GM18519 (cell line): ENCODE data around the gene SRSF8.
A peak's percentile ranks its signal among the peaks of the same experiment; 100 is the strongest.
"Not testable (repeated sequence)": the region's sequence is repeated elsewhere in the genome, so short reads cannot be mapped to it uniquely, and the experiment has no call there.

Source experiments
- ATAC-seq: cut with Tn5 transposase; IDR thresholded peaks from one replicate; pipeline ENCODE4 v1.9.1; 2021; ENCODE audit warnings: mild to moderate bottlenecking, moderate library complexity; ENCODE audit not compliant: unreplicated experiment, low FRiP score

SRSF8 gene

GRCh38 chr11:95066716-95067038 is at the start of gene SRSF8:
SRSF8 (plus strand) TSS chr11:95066919; CDS start chr11:95067227, 308 bp downstream.
- peak; percentile 18 for ATAC-seq

- ATAC-seq = not testable (repeated sequence)
Measured at GRCh38 chr11:95021468-95021867, 45.3 kb upstream of the SRSF8 start.

- no peak for ATAC-seq
Measured at GRCh38 chr11:95024958-95025357, 41.8 kb upstream of the SRSF8 start, which contains the start of gene KDM4E. KDM4E (plus strand) TSS chr11:95025258; CDS start chr11:95025558, 300 bp downstream.

GRCh38 chr11:95025594-95025993 is 41.1 kb upstream of the SRSF8 start:
- not testable (repeated sequence) for ATAC-seq

GRCh38 chr11:95028357-95028756 is 38.4 kb upstream of the SRSF8 start:
- ATAC-seq = no peak

GRCh38 chr11:95033051-95033450 is 33.7 kb upstream of the SRSF8 start:
- no peak for ATAC-seq

GRCh38 chr11:95035316-95035715 is 31.4 kb upstream of the SRSF8 start:
- ATAC-seq = no peak

GRCh38 chr11:95037356-95038035 is 29.2 kb upstream of the SRSF8 start:
- ATAC-seq = not testable (repeated sequence)

- ATAC-seq = no peak
Measured at GRCh38 chr11:95042239-95042638, 24.5 kb upstream of the SRSF8 start.

GRCh38 chr11:95042906-95043305 is 23.8 kb upstream of the SRSF8 start:
- ATAC-seq = no peak

- no peak for ATAC-seq
Measured at GRCh38 chr11:95044010-95044409, 22.7 kb upstream of the SRSF8 start.

GRCh38 chr11:95045812-95046211 is 20.9 kb upstream of the SRSF8 start:
- ATAC-seq = no peak

- ATAC-seq = not testable (repeated sequence)
Measured at GRCh38 chr11:95049122-95049521, 17.6 kb upstream of the SRSF8 start, which contains the start of gene KDM4F. KDM4F (plus strand) TSS chr11:95049422.

- ATAC-seq = no peak
Measured at GRCh38 chr11:95050595-95051202, 16.0 kb upstream of the SRSF8 start.

GRCh38 chr11:95054356-95054755 is 12.4 kb upstream of the SRSF8 start:
- ATAC-seq = no peak

GRCh38 chr11:95055283-95055897 is 11.3 kb upstream of the SRSF8 start:
- peak; percentile 99 for ATAC-seq

- no peak for ATAC-seq
Measured at GRCh38 chr11:95057959-95058358, 8.8 kb upstream of the SRSF8 start.

- no peak for ATAC-seq
Measured at GRCh38 chr11:95058621-95059020, 8.1 kb upstream of the SRSF8 start.

GRCh38 chr11:95059046-95059445 is 7.7 kb upstream of the SRSF8 start:
- ATAC-seq = no peak

GRCh38 chr11:95065336-95065735 is 1.4 kb upstream of the SRSF8 start:
- no peak for ATAC-seq

GRCh38 chr11:95067039-95067840 is 521 bp downstream of the SRSF8 start:
- peak; percentile 39 for ATAC-seq
